Measurements from ENCODE around the gene NINJ1.

- TF ChIP-seq CTCF (IDR thresholded peaks at IDR 0.05) (no peak), POLR2A (IDR thresholded peaks at IDR 0.05) (no peak)
Observed at GRCh38 chr9:93166699-93167098, 32.6 kb upstream of the NINJ1 start.

All from Peyer's patch (tissue), 4 donors.